HCT116 (cell line): ENCODE measurements around the gene WDR45.

Experiments used
- ATF3 ChIP-seq: IDR thresholded peaks from 2 replicates; pipeline ENCODE4 v1.6.1; 2012
- EGR1 ChIP-seq: IDR thresholded peaks from 2 replicates; pipeline ENCODE4 v1.6.1; 2012; ENCODE audit warnings: low read depth
- ELF1 ChIP-seq: IDR thresholded peaks from 2 replicates; pipeline ENCODE4 v1.6.1; 2012; ENCODE audit warnings: low read depth, borderline replicate concordance
- EZH2phosphoT487 ChIP-seq: fragments of 200-600 bp; IDR thresholded peaks from 2 replicates; pipeline ENCODE4 v1.6.1; 2018; ENCODE audit warnings: antibody characterized with exemption, borderline replicate concordance
- FOSL1 ChIP-seq: IDR thresholded peaks from 2 replicates; pipeline ENCODE4 v1.6.1; 2012; ENCODE audit warnings: low read depth
- JUND ChIP-seq: IDR thresholded peaks from 2 replicates; pipeline ENCODE4 v1.6.1; 2012
- POLR2A ChIP-seq: IDR thresholded peaks from 2 replicates; pipeline ENCODE4 v1.7.0; 2011; ENCODE audit warnings: borderline replicate concordance; ENCODE audit not compliant: insufficient read depth, insufficient read length; ENCODE audit errors: extremely low read depth
- POLR2AphosphoS5 ChIP-seq: IDR thresholded peaks from 2 replicates; pipeline ENCODE4 v1.6.1; 2011; ENCODE audit warnings: mild to moderate bottlenecking, low read depth, low read length, moderate library complexity
- SP1 ChIP-seq: IDR thresholded peaks from 2 replicates; pipeline ENCODE4 v1.6.1; 2012; ENCODE audit warnings: low read depth
- TF ChIP-seq, protein P1 (sequence below), 3 experiments: fragments of 200-600 bp in 1 of 3; sonication (generic) in 1 of 3; IDR thresholded peaks in 2 of 3; conservative IDR thresholded peaks in 1 of 3; 2 replicates each; pipeline ENCODE4 v1.5.1; 2012 to 2017; ENCODE audit warnings: low read depth in 2 of 3, low read length in 2 of 3, antibody characterized with exemption in 1 of 3, borderline replicate concordance in 1 of 3, control low read depth in 1 of 3, mild to moderate bottlenecking in 1 of 3, mixed read lengths in 1 of 3, mixed run types in 1 of 3, moderate library complexity in 1 of 3; ENCODE audit not compliant: insufficient read depth in 1 of 3
- TF ChIP-seq, protein P2 (sequence below): IDR thresholded peaks from 2 replicates; pipeline ENCODE4 v1.6.1; 2012

DNA sequence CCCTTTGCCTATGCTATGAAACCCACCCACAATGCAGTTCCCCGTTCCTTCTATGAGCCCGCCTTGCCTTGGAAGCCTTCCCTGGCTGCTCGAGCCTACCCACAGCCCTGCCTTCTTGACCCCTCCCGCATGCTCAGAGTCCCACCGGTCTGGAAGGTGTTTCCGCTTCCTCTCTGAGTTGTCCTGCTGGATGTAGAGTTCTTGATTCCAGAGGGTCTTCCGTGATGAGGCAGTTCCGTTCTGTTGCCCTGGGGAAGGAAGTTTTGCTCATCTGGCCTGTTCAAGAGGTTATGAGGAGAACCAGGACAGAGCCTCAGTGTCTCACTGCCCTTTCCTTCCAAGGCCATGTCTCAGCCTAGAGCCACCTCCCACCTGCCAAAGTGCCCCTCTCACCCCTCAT is 36.4 kb upstream of the WDR45 start:
- TF ChIP-seq, protein P1, sequence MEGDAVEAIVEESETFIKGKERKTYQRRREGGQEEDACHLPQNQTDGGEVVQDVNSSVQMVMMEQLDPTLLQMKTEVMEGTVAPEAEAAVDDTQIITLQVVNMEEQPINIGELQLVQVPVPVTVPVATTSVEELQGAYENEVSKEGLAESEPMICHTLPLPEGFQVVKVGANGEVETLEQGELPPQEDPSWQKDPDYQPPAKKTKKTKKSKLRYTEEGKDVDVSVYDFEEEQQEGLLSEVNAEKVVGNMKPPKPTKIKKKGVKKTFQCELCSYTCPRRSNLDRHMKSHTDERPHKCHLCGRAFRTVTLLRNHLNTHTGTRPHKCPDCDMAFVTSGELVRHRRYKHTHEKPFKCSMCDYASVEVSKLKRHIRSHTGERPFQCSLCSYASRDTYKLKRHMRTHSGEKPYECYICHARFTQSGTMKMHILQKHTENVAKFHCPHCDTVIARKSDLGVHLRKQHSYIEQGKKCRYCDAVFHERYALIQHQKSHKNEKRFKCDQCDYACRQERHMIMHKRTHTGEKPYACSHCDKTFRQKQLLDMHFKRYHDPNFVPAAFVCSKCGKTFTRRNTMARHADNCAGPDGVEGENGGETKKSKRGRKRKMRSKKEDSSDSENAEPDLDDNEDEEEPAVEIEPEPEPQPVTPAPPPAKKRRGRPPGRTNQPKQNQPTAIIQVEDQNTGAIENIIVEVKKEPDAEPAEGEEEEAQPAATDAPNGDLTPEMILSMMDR (IDR thresholded peaks at IDR 0.05 in 2 of 3, conservative IDR thresholded peaks at IDR 0.05 in 1 of 3; ENCODE audit: borderline replicate concordance in 1 of 3, insufficient read depth in 1 of 3, low read depth in 2 of 3, low read length in 2 of 3) = no peak
- TF ChIP-seq POLR2A (no peak), POLR2AphosphoS5 (no peak), SP1 (no peak), EGR1 (no peak), FOSL1 (no peak), EZH2phosphoT487 (no peak), JUND (no peak), ATF3 (no peak), ELF1 (no peak)
- TF ChIP-seq, protein P2, sequence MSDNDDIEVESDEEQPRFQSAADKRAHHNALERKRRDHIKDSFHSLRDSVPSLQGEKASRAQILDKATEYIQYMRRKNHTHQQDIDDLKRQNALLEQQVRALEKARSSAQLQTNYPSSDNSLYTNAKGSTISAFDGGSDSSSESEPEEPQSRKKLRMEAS = no peak
